ENCODE data around the gene FGGY. TPM values are rescaled to one million over a fixed set of nuclear protein-coding genes. Genes with fewer than 3 reads are reported as not detected.
"Not testable (repeated sequence)": the region's sequence is repeated elsewhere in the genome, so short reads cannot be mapped to it uniquely, and the experiment has no call there.

The FGGY gene
- total RNA-seq, 1 donor from 2014 or later: 16.4 TPM

- no peak for TF ChIP-seq CTCF (conservative IDR thresholded peaks at IDR 0.05)
- no peaks in the 10 kb centered on the region for H3K27me3 Mint-ChIP-seq (ENCODE audit: low read depth)
- no peak overlapping the region for H3K4me3 Mint-ChIP-seq
- peaks cover 8% of the 10 kb centered on the region for H3K4me1 Mint-ChIP-seq
- H3K9me3 Mint-ChIP-seq: no peaks in the 10 kb centered on the region
- no peak overlapping the region for H3K27ac Mint-ChIP-seq (ENCODE audit: unreplicated experiment)
- no peaks in the 10 kb centered on the region for H3K36me3 Mint-ChIP-seq (ENCODE audit: low read depth)
- no peak for DNase-seq (ENCODE audit: low read depth, low spot score)
Observed at GRCh38 chr1:59601811-59602210, 304.9 kb downstream of the FGGY start.

GRCh38 chr1:59604191-59604590, 307.3 kb downstream of the FGGY start:
- Mint-ChIP-seq H3K36me3 (ENCODE audit: low read depth) (peaks cover 6% of the 10 kb centered on the region), H3K9me3 (peaks cover under 1% of the 10 kb centered on the region), H3K4me1 (peaks cover 7% of the 10 kb centered on the region), H3K4me3 (no peak overlapping the region), H3K27ac (ENCODE audit: unreplicated experiment) (no peak overlapping the region), H3K27me3 (ENCODE audit: low read depth) (no peaks in the 10 kb centered on the region)
- DNase-seq (ENCODE audit: low read depth, low spot score): no peak
- no peak for TF ChIP-seq CTCF (conservative IDR thresholded peaks at IDR 0.05)

- no peak for TF ChIP-seq CTCF (conservative IDR thresholded peaks at IDR 0.05)
- peaks cover 15% of the 10 kb centered on the region for H3K36me3 Mint-ChIP-seq (ENCODE audit: low read depth)
- no peak overlapping the region for H3K4me3 Mint-ChIP-seq
- H3K9me3 Mint-ChIP-seq: peaks cover 10% of the 10 kb centered on the region
- H3K27ac Mint-ChIP-seq (ENCODE audit: unreplicated experiment): no peak overlapping the region
- H3K4me1 Mint-ChIP-seq: peaks cover 7% of the 10 kb centered on the region
- DNase-seq (ENCODE audit: low read depth, low spot score): no peak
- no peaks in the 10 kb centered on the region for H3K27me3 Mint-ChIP-seq (ENCODE audit: low read depth)
Observed at GRCh38 chr1:59605184-59605583, 308.3 kb downstream of the FGGY start.

GRCh38 chr1:59605761-59606160, 308.9 kb downstream of the FGGY start:
- no peaks in the 10 kb centered on the region for H3K27me3 Mint-ChIP-seq (ENCODE audit: low read depth)
- H3K4me1 Mint-ChIP-seq: peaks cover 7% of the 10 kb centered on the region
- H3K36me3 Mint-ChIP-seq (ENCODE audit: low read depth): peaks cover 19% of the 10 kb centered on the region
- DNase-seq (ENCODE audit: low read depth, low spot score): no peak
- H3K4me3 Mint-ChIP-seq: no peak overlapping the region
- H3K9me3 Mint-ChIP-seq: peaks cover 11% of the 10 kb centered on the region
- no peak for TF ChIP-seq CTCF (conservative IDR thresholded peaks at IDR 0.05)
- no peak overlapping the region for H3K27ac Mint-ChIP-seq (ENCODE audit: unreplicated experiment)

- no peak overlapping the region for H3K27ac Mint-ChIP-seq (ENCODE audit: unreplicated experiment)
- no peak overlapping the region for H3K4me3 Mint-ChIP-seq
- peaks cover 18% of the 10 kb centered on the region for H3K9me3 Mint-ChIP-seq
- no peak for TF ChIP-seq CTCF (conservative IDR thresholded peaks at IDR 0.05)
- peaks cover 5% of the 10 kb centered on the region for H3K4me1 Mint-ChIP-seq
- peaks cover 34% of the 10 kb centered on the region for H3K36me3 Mint-ChIP-seq (ENCODE audit: low read depth)
- no peak for DNase-seq (ENCODE audit: low read depth, low spot score)
- H3K27me3 Mint-ChIP-seq (ENCODE audit: low read depth): no peaks in the 10 kb centered on the region
Observed at GRCh38 chr1:59609245-59609644, 312.4 kb downstream of the FGGY start.

- H3K27me3 Mint-ChIP-seq (ENCODE audit: low read depth); H3K27ac Mint-ChIP-seq (ENCODE audit: unreplicated experiment); H3K4me3 Mint-ChIP-seq; DNase-seq (ENCODE audit: low read depth, low spot score); H3K4me1 Mint-ChIP-seq: not testable (repeated sequence)
- H3K36me3 Mint-ChIP-seq (ENCODE audit: low read depth): peaks cover 34% of the 10 kb centered on the region
- H3K9me3 Mint-ChIP-seq: peaks cover 19% of the 10 kb centered on the region
Observed at GRCh38 chr1:59610499-59610898, 313.6 kb downstream of the FGGY start.

All from neural crest cell (in vitro differentiated cells).